Activated naive CD8-positive, alpha-beta T cell treated with anti-CD3 and anti-CD28 coated beads for 36 hours (primary cell): Measurements from ENCODE around the gene CNNM4. TPM values are rescaled to one million over a fixed set of nuclear protein-coding genes. Genes with fewer than 3 reads are reported as not detected.
A peak's percentile ranks its signal among the peaks of the same experiment; 100 is the strongest.

Experiments
- DNase-seq: peaks from one replicate; pipeline ENCODE4 v3.0.0; 2021
- H3K27ac Mint-ChIP-seq: one replicate; pipeline ENCODE4 v1.8.0; 2022; ENCODE audit warnings: mild to moderate bottlenecking, moderate library complexity, mixed read lengths
- H3K27me3 Mint-ChIP-seq: one replicate; pipeline ENCODE4 v1.8.0; 2022; ENCODE audit warnings: mild to moderate bottlenecking, mixed read lengths
- H3K36me3 Mint-ChIP-seq: one replicate; pipeline ENCODE4 v1.8.0; 2021; ENCODE audit warnings: mild to moderate bottlenecking, mixed read lengths
- H3K4me1 Mint-ChIP-seq: one replicate; pipeline ENCODE4 v1.8.0; 2021; ENCODE audit warnings: mixed read lengths
- H3K4me3 Mint-ChIP-seq: one replicate; pipeline ENCODE4 v1.8.0; 2022; ENCODE audit warnings: mild to moderate bottlenecking, moderate library complexity, mixed read lengths
- H3K9me3 Mint-ChIP-seq: one replicate; pipeline ENCODE4 v1.8.0; 2022; ENCODE audit warnings: mixed read lengths
- total RNA-seq, 2 experiments: library from RNA; stranded (reverse); gene quantifications; one replicate each; pipeline ENCODE4 v1.2.3, GENCODE V29; 2021

CNNM4 gene
- total RNA-seq, 2 experiments from 2014 or later, result 5.9 to 6.2 TPM

GRCh38 chr2:96809216-96809882 lies 48.6 kb downstream of the CNNM4 start:
- DNase-seq, result no peak
- Mint-ChIP-seq H3K27ac (no peak overlapping the region), H3K9me3 (no peaks in the 10 kb centered on the region), H3K4me1 (peaks cover 7% of the 10 kb centered on the region), H3K36me3 (peaks cover 1% of the 10 kb centered on the region), H3K27me3 (no peaks in the 10 kb centered on the region), H3K4me3 (no peak overlapping the region)

- no peaks in the 10 kb centered on the region for H3K27me3 Mint-ChIP-seq
- no peak overlapping the region for H3K4me3 Mint-ChIP-seq
- H3K9me3 Mint-ChIP-seq, result no peaks in the 10 kb centered on the region
- H3K4me1 Mint-ChIP-seq, result peaks cover 11% of the 10 kb centered on the region
- H3K27ac Mint-ChIP-seq, result no peak overlapping the region
- H3K36me3 Mint-ChIP-seq, result peaks cover 1% of the 10 kb centered on the region
- DNase-seq, result no peak
These were observed 49.5 kb downstream of the CNNM4 start for GRCh38 chr2:96809951-96810782.

- peaks cover 15% of the 10 kb centered on the region for H3K4me1 Mint-ChIP-seq
- H3K27me3 Mint-ChIP-seq, result no peaks in the 10 kb centered on the region
- no peak overlapping the region for H3K4me3 Mint-ChIP-seq
- peaks cover 1% of the 10 kb centered on the region for H3K36me3 Mint-ChIP-seq
- H3K9me3 Mint-ChIP-seq, result no peaks in the 10 kb centered on the region
- DNase-seq, result no peak
- H3K27ac Mint-ChIP-seq, result no peak overlapping the region
These were observed 50.1 kb downstream of the CNNM4 start for GRCh38 chr2:96810783-96811192.

GRCh38 chr2:96811917-96812316 lies 51.2 kb downstream of the CNNM4 start:
- H3K36me3 Mint-ChIP-seq, result peaks cover 1% of the 10 kb centered on the region

GRCh38 chr2:96813656-96814055 lies 53.0 kb downstream of the CNNM4 start:
- H3K36me3 Mint-ChIP-seq, result peaks cover 12% of the 10 kb centered on the region
- no peaks in the 10 kb centered on the region for H3K9me3 Mint-ChIP-seq
- H3K4me3 Mint-ChIP-seq, result no peak overlapping the region
- no peak overlapping the region for H3K27ac Mint-ChIP-seq
- H3K27me3 Mint-ChIP-seq, result no peaks in the 10 kb centered on the region
- H3K4me1 Mint-ChIP-seq, result peaks cover 23% of the 10 kb centered on the region
- no peak for DNase-seq

More at GRCh38 chr2:96811917-96812316, 51.2 kb downstream of the CNNM4 start:
- no peak overlapping the region for H3K4me3 Mint-ChIP-seq
- H3K9me3 Mint-ChIP-seq, result no peaks in the 10 kb centered on the region
- H3K27ac Mint-ChIP-seq, result no peak overlapping the region
- H3K27me3 Mint-ChIP-seq, result no peaks in the 10 kb centered on the region
- DNase-seq, result no peak
- H3K4me1 Mint-ChIP-seq, result peaks cover 9% of the 10 kb centered on the region

GRCh38 chr2:96815326-96816126 lies 54.8 kb downstream of the CNNM4 start:
- no peaks in the 10 kb centered on the region for H3K27me3 Mint-ChIP-seq
- peaks cover 12% of the 10 kb centered on the region for H3K36me3 Mint-ChIP-seq
- H3K4me3 Mint-ChIP-seq, result peak overlapping the region; percentile 82
- no peaks in the 10 kb centered on the region for H3K9me3 Mint-ChIP-seq
- H3K4me1 Mint-ChIP-seq, result peaks cover 41% of the 10 kb centered on the region
- peak; percentile 24 for DNase-seq
- H3K27ac Mint-ChIP-seq, result peak overlapping the region; percentile 56

GRCh38 chr2:96816127-96816835 lies 55.6 kb downstream of the CNNM4 start, which contains the start of gene CNNM3:
Gene CNNM3, plus strand, starts transcription at chr2:96816268. Its CDS starts 10 bp downstream, at chr2:96816278.
- Mint-ChIP-seq H3K4me3 (peak within 1 kb of the TSS; percentile 82), H3K4me1 (peaks cover 47% of the 10 kb centered on the region), H3K27me3 (no peaks in the 10 kb centered on the region), H3K27ac (peak within 1 kb of the TSS; percentile 56), H3K9me3 (no peaks in the 10 kb centered on the region), H3K36me3 (peaks cover 12% of the 10 kb centered on the region)
- DNase-seq, result peak; percentile 98

- Mint-ChIP-seq H3K4me1 (peaks cover 50% of the 10 kb centered on the region), H3K27me3 (no peaks in the 10 kb centered on the region), H3K4me3 (peak overlapping the region; percentile 75), H3K27ac (peak overlapping the region; percentile 38), H3K36me3 (peaks cover 12% of the 10 kb centered on the region), H3K9me3 (no peaks in the 10 kb centered on the region)
- no peak for DNase-seq
These were observed 56.4 kb downstream of the CNNM4 start for GRCh38 chr2:96816836-96817702.

GRCh38 chr2:96817882-96818281 lies 57.2 kb downstream of the CNNM4 start:
- H3K4me1 Mint-ChIP-seq, result peaks cover 49% of the 10 kb centered on the region
- H3K27me3 Mint-ChIP-seq, result no peaks in the 10 kb centered on the region
- peak overlapping the region; percentile 38 for H3K27ac Mint-ChIP-seq
- peaks cover 12% of the 10 kb centered on the region for H3K36me3 Mint-ChIP-seq
- peak overlapping the region; percentile 75 for H3K4me3 Mint-ChIP-seq
- no peak for DNase-seq
- no peaks in the 10 kb centered on the region for H3K9me3 Mint-ChIP-seq

GRCh38 chr2:96819128-96819875 lies 58.6 kb downstream of the CNNM4 start:
- H3K27ac Mint-ChIP-seq, result no peak overlapping the region
- H3K27me3 Mint-ChIP-seq, result no peaks in the 10 kb centered on the region
- peak overlapping the region; percentile 75 for H3K4me3 Mint-ChIP-seq
- no peaks in the 10 kb centered on the region for H3K9me3 Mint-ChIP-seq
- H3K4me1 Mint-ChIP-seq, result peaks cover 49% of the 10 kb centered on the region
- H3K36me3 Mint-ChIP-seq, result peaks cover 12% of the 10 kb centered on the region
- DNase-seq, result no peak

GRCh38 chr2:96819876-96820511 lies 59.3 kb downstream of the CNNM4 start:
- H3K36me3 Mint-ChIP-seq, result peaks cover 12% of the 10 kb centered on the region
- H3K4me1 Mint-ChIP-seq, result peaks cover 46% of the 10 kb centered on the region
- no peak for DNase-seq
- no peak overlapping the region for H3K27ac Mint-ChIP-seq
- no peaks in the 10 kb centered on the region for H3K9me3 Mint-ChIP-seq
- H3K27me3 Mint-ChIP-seq, result no peaks in the 10 kb centered on the region
- H3K4me3 Mint-ChIP-seq, result peak overlapping the region; percentile 2

- Mint-ChIP-seq H3K4me3 (no peak overlapping the region), H3K4me1 (peaks cover 41% of the 10 kb centered on the region), H3K27ac (no peak overlapping the region), H3K36me3 (peaks cover 14% of the 10 kb centered on the region), H3K27me3 (no peaks in the 10 kb centered on the region), H3K9me3 (no peaks in the 10 kb centered on the region)
- DNase-seq, result no peak
These were observed 60.5 kb downstream of the CNNM4 start for GRCh38 chr2:96821113-96821675.
